Ectodermal cell (in vitro differentiated cells): ENCODE data around the gene TKTL2. TPM values are rescaled to one million over a fixed set of nuclear protein-coding genes. Genes with fewer than 3 reads are reported as not detected.

Source experiments
- H3K27ac ChIP-seq: 2 replicates; pipeline ENCODE4 v1.7.0; 2013; ENCODE audit warnings: mild to moderate bottlenecking, low read depth, low read length; ENCODE audit not compliant: insufficient read depth, poor library complexity, severe bottlenecking
- H3K27me3 ChIP-seq: 2 replicates; pipeline ENCODE4 v1.7.0; 2013; ENCODE audit warnings: mild to moderate bottlenecking, low read length; ENCODE audit not compliant: insufficient read depth, control insufficient read depth, poor library complexity, severe bottlenecking
- H3K36me3 ChIP-seq: one replicate; pipeline ENCODE4 v1.7.0; 2013; ENCODE audit warnings: low read length; ENCODE audit not compliant: control insufficient read depth, insufficient read depth
- H3K4me1 ChIP-seq: one replicate; pipeline ENCODE4 v1.7.0; 2013; ENCODE audit warnings: low read length; ENCODE audit not compliant: control insufficient read depth, insufficient read depth
- H3K4me3 ChIP-seq: 2 replicates; pipeline ENCODE4 v1.7.0; 2013; ENCODE audit warnings: low read depth, low read length, control low read depth; ENCODE audit not compliant: insufficient read depth
- H3K9me3 ChIP-seq: 2 replicates; pipeline ENCODE4 v1.7.0; 2013; ENCODE audit warnings: mild to moderate bottlenecking, low read length, moderate library complexity; ENCODE audit not compliant: control insufficient read depth
- WGBS, 2 experiments: methylation state at CpG; one replicate each; pipeline ENCODE4 v1.1.7; 2013; ENCODE audit warnings: missing lambda C conversion rate in 2 of 2; 5-methylcytosine and 5-hydroxymethylcytosine counted together
- polyA plus RNA-seq, 4 experiments: library from polyadenylated mRNA; stranded (reverse); fragments of 50-300 nt; gene quantifications; one replicate each; pipeline ENCODE4 v1.2.3, GENCODE V29; 2013

The TKTL2 gene
- not detected for polyA plus RNA-seq (2013, experiment 1 of 4)
- polyA plus RNA-seq (2013, experiment 2 of 4): not detected
- polyA plus RNA-seq (2013, experiment 3 of 4): not detected
- polyA plus RNA-seq (2013, experiment 4 of 4): not detected

GRCh38 chr4:163473576-163473975 lies at the start of gene TKTL2:
TSS of gene TKTL2 (minus strand) at chr4:163473754. CDS start at chr4:163473734, 20 bp downstream.
- no peaks in the 10 kb centered on the region for H3K27me3 ChIP-seq
- WGBS, 2 experiments: 91 to 95% methylated on average over 32 of the region's 32 CpGs
- no peaks in the 10 kb centered on the region for H3K9me3 ChIP-seq
- H3K36me3 ChIP-seq: no peaks in the 10 kb centered on the region
- H3K4me3 ChIP-seq: no peak within 1 kb of the TSS
- no peak within 1 kb of the TSS for H3K27ac ChIP-seq
- no peaks in the 10 kb centered on the region for H3K4me1 ChIP-seq

GRCh38 chr4:163515198-163515597 lies 41.6 kb upstream of the TKTL2 start:
- no peaks in the 10 kb centered on the region for H3K27me3 ChIP-seq
- peaks cover 12% of the 10 kb centered on the region for H3K36me3 ChIP-seq
- H3K4me3 ChIP-seq: no peak overlapping the region
- H3K4me1 ChIP-seq: no peaks in the 10 kb centered on the region
- WGBS, 2 experiments: 96 to 99% methylated on average over 8 of the region's 8 CpGs
- H3K27ac ChIP-seq: no peak overlapping the region
- no peaks in the 10 kb centered on the region for H3K9me3 ChIP-seq

GRCh38 chr4:163505374-163505773 lies 31.8 kb upstream of the TKTL2 start:
- no peaks in the 10 kb centered on the region for H3K9me3 ChIP-seq
- no peak overlapping the region for H3K4me3 ChIP-seq
- no peak overlapping the region for H3K27ac ChIP-seq
- peaks cover 5% of the 10 kb centered on the region for H3K36me3 ChIP-seq
- WGBS, 2 experiments: 98 to 100% methylated on average over 3 of the region's 3 CpGs
- no peaks in the 10 kb centered on the region for H3K27me3 ChIP-seq
- H3K4me1 ChIP-seq: no peaks in the 10 kb centered on the region

GRCh38 chr4:163500586-163500985 lies 27.0 kb upstream of the TKTL2 start:
- H3K4me1 ChIP-seq: no peaks in the 10 kb centered on the region
- H3K4me3 ChIP-seq: no peak overlapping the region
- WGBS, 2 experiments: 73 to 86% methylated on average over 1 of the region's 1 CpG
- H3K36me3 ChIP-seq: no peaks in the 10 kb centered on the region
- H3K9me3 ChIP-seq: no peaks in the 10 kb centered on the region
- no peaks in the 10 kb centered on the region for H3K27me3 ChIP-seq
- no peak overlapping the region for H3K27ac ChIP-seq

- H3K36me3 ChIP-seq: no peaks in the 10 kb centered on the region
- H3K4me3 ChIP-seq: peak overlapping the region; percentile 91
- WGBS, 2 experiments: 31 to 54% methylated on average over 1 of the region's 1 CpG
Measured at GRCh38 chr4:163495900-163496299, 22.3 kb upstream of the TKTL2 start.

GRCh38 chr4:163494360-163495241 lies 21.0 kb upstream of the TKTL2 start, which contains the start of gene TMA16:
TSS of gene TMA16 (plus strand) at chr4:163494690. CDS start at chr4:163494802, 112 bp downstream.
- Histone ChIP-seq H3K27ac (peak within 1 kb of the TSS; percentile 96), H3K9me3 (no peaks in the 10 kb centered on the region), H3K27me3 (no peaks in the 10 kb centered on the region), H3K4me1 (no peaks in the 10 kb centered on the region), H3K36me3 (no peaks in the 10 kb centered on the region), H3K4me3 (peak within 1 kb of the TSS; percentile 91)
- 0% methylated on average over 64 of the region's 64 CpGs for WGBS, 2 experiments

More at GRCh38 chr4:163495900-163496299, 22.3 kb upstream of the TKTL2 start:
- no peaks in the 10 kb centered on the region for H3K27me3 ChIP-seq
- no peaks in the 10 kb centered on the region for H3K4me1 ChIP-seq
- no peaks in the 10 kb centered on the region for H3K9me3 ChIP-seq
- H3K27ac ChIP-seq: no peak overlapping the region

GRCh38 chr4:163493643-163494359 lies 20.2 kb upstream of the TKTL2 start:
- Histone ChIP-seq H3K36me3 (no peaks in the 10 kb centered on the region), H3K9me3 (no peaks in the 10 kb centered on the region), H3K4me1 (no peaks in the 10 kb centered on the region), H3K4me3 (peak overlapping the region; percentile 91), H3K27me3 (no peaks in the 10 kb centered on the region), H3K27ac (peak overlapping the region; percentile 96)
- 58% methylated on average over 23 to 25 of the region's 28 CpGs for WGBS, 2 experiments

GRCh38 chr4:163492951-163493504 lies 19.5 kb upstream of the TKTL2 start:
- no peak overlapping the region for H3K4me3 ChIP-seq
- WGBS, 2 experiments: 95 to 96% methylated on average over 4 to 6 of the region's 6 CpGs
- no peaks in the 10 kb centered on the region for H3K4me1 ChIP-seq
- no peak overlapping the region for H3K27ac ChIP-seq
- no peaks in the 10 kb centered on the region for H3K9me3 ChIP-seq
- H3K36me3 ChIP-seq: no peaks in the 10 kb centered on the region
- no peaks in the 10 kb centered on the region for H3K27me3 ChIP-seq

- Histone ChIP-seq H3K27ac (no peak overlapping the region), H3K27me3 (no peaks in the 10 kb centered on the region), H3K36me3 (no peaks in the 10 kb centered on the region), H3K4me1 (no peaks in the 10 kb centered on the region), H3K4me3 (no peak overlapping the region), H3K9me3 (no peaks in the 10 kb centered on the region)
- WGBS, 2 experiments: 81 to 100% methylated on average over 1 of the region's 1 CpG
Measured at GRCh38 chr4:163489929-163490328, 16.4 kb upstream of the TKTL2 start.

- Histone ChIP-seq H3K27ac (no peak overlapping the region), H3K4me1 (no peaks in the 10 kb centered on the region), H3K9me3 (no peaks in the 10 kb centered on the region), H3K27me3 (no peaks in the 10 kb centered on the region), H3K36me3 (no peaks in the 10 kb centered on the region), H3K4me3 (no peak overlapping the region)
- 100% methylated on average over 1 of the region's 1 CpG; no CpG with 5 or more reads in 1 of the 2 experiments for WGBS, 2 experiments
Measured at GRCh38 chr4:163486321-163486720, 12.8 kb upstream of the TKTL2 start.
